Activated CD8-positive, alpha-beta T cell treated with anti-CD3 and anti-CD28 coated beads for 36 hours (primary cell): ENCODE results near the gene RASAL3. TPM values are rescaled to one million over a fixed set of nuclear protein-coding genes. Genes with fewer than 3 reads are reported as not detected.
"Not testable (repeated sequence)": the region's sequence is repeated elsewhere in the genome, so short reads cannot be mapped to it uniquely, and the experiment has no call there.

Experiments
- ATAC-seq: fragments of 200-7000 bp; cut with Tn5 transposase; one replicate; pipeline ENCODE4 v1.10.0; 2021; ENCODE audit warnings: mild to moderate bottlenecking, moderate library complexity
- CTCF ChIA-PET: fragments of 350-600 bp; sonication (Branson Sonifier 250); formaldehyde crosslinking; loops from one replicate; lab custom pipeline; 2021; ENCODE audit warnings: antibody characterized with exemption; lab: Charles Lee
- POLR2A ChIA-PET: fragments of 350-600 bp; sonication (Branson Sonifier 250); formaldehyde crosslinking; loops from one replicate; lab custom pipeline; 2021; ENCODE audit warnings: antibody characterized with exemption; lab: Charles Lee
- DNase-seq: peaks from one replicate; pipeline ENCODE4 v3.0.0-alpha.2; 2020
- H3K27ac Mint-ChIP-seq: one replicate; pipeline ENCODE4 v1.8.0; 2021; ENCODE audit warnings: mild to moderate bottlenecking, mixed read lengths
- H3K27me3 Mint-ChIP-seq: one replicate; pipeline ENCODE4 v1.8.0; 2021; ENCODE audit warnings: mixed read lengths
- H3K36me3 Mint-ChIP-seq: one replicate; pipeline ENCODE4 v1.8.0; 2021; ENCODE audit warnings: low read depth, mixed read lengths
- H3K4me1 Mint-ChIP-seq: one replicate; pipeline ENCODE4 v1.8.0; 2021; ENCODE audit warnings: low read depth, mixed read lengths
- H3K4me3 Mint-ChIP-seq: one replicate; pipeline ENCODE4 v1.8.0; 2021; ENCODE audit warnings: mild to moderate bottlenecking, moderate library complexity, mixed read lengths
- H3K9me3 Mint-ChIP-seq: one replicate; pipeline ENCODE4 v1.8.0; 2021; ENCODE audit warnings: mixed read lengths
- CTCF ChIP-seq: fragments of 200-600 bp; IDR thresholded peaks from one replicate; pipeline ENCODE4 v1.8.0; 2022; ENCODE audit warnings: antibody characterized with exemption, mild to moderate bottlenecking
- intact Hi-C: fragments of 100-400 bp; cut with micrococcal nuclease; formaldehyde crosslinking; loops from one replicate; pipeline ENCODE4 v1.10.0; 2022
- total RNA-seq, 2 experiments: library from RNA; stranded (reverse); gene quantifications; one replicate each; pipeline ENCODE4 v1.2.3, GENCODE V29; 2021

The RASAL3 gene
- total RNA-seq, 2 experiments from 2014 or later = 83.9 to 85.8 TPM

GRCh38 chr19:15418231-15418578 lies 46.1 kb downstream of the RASAL3 start:
- Mint-ChIP-seq H3K9me3 (no peaks in the 10 kb centered on the region), H3K27me3 (no peaks in the 10 kb centered on the region), H3K4me1 (peaks cover 40% of the 10 kb centered on the region), H3K4me3 (peak overlapping the region; percentile 98), H3K36me3 (peaks cover 33% of the 10 kb centered on the region), H3K27ac (peak overlapping the region; percentile 99)
- DNase-seq (no peak), ATAC-seq (no peak)
- no peak for TF ChIP-seq CTCF
- CTCF ChIA-PET = interaction anchor here (0.8 to 6.7 kb wide), 18 partner anchors 9 to 317 kb away, joined by 3 to 138 read pairs (median 6); partner anchors contain the start of genes AKAP8, BRD4 and WIZ
- POLR2A ChIA-PET = interaction anchor here (0.9 to 6.5 kb wide), 12 partner anchors 8 to 137 kb away, joined by 4 to 89 read pairs (median 16); partner anchors contain the start of genes AKAP8, RASAL3 and WIZ
- intact Hi-C loops = loop anchor here (2.0 to 5.0 kb wide), 2 partner anchors 44 to 139 kb away; partner anchors contain the start of gene RASAL3

GRCh38 chr19:15417699-15418098 lies 46.6 kb downstream of the RASAL3 start:
- CTCF ChIA-PET = interaction anchor here (1.6 to 6.7 kb wide), 9 partner anchors 8 to 317 kb away, joined by 4 to 138 read pairs (median 22); partner anchors contain the start of gene AKAP8
- ATAC-seq = no peak
- Mint-ChIP-seq H3K27ac (peak overlapping the region; percentile 99), H3K9me3 (no peaks in the 10 kb centered on the region), H3K36me3 (peaks cover 28% of the 10 kb centered on the region), H3K4me1 (peaks cover 44% of the 10 kb centered on the region), H3K27me3 (no peaks in the 10 kb centered on the region), H3K4me3 (peak overlapping the region; percentile 98)
- TF ChIP-seq CTCF = no peak
- POLR2A ChIA-PET = interaction anchor here (0.6 to 6.5 kb wide), 9 partner anchors 8 to 138 kb away, joined by 3 to 89 read pairs (median 17); partner anchors contain the start of genes AKAP8 and RASAL3
- no peak for DNase-seq
- intact Hi-C loops = loop anchor here (2.0 to 5.0 kb wide), 2 partner anchors 45 to 139 kb away; partner anchors contain the start of gene RASAL3

- Mint-ChIP-seq H3K9me3 (no peaks in the 10 kb centered on the region), H3K27me3 (no peaks in the 10 kb centered on the region)
- CTCF ChIA-PET = interaction anchor here (0.8 to 0.9 kb wide), 2 partner anchors 12 to 143 kb away, joined by 3 to 5 read pairs; no protein-coding TSS in a partner anchor
These were observed 51.5 kb downstream of the RASAL3 start for GRCh38 chr19:15412832-15413231.

GRCh38 chr19:15411351-15411750 lies 53.0 kb downstream of the RASAL3 start:
- Mint-ChIP-seq H3K36me3 (peaks cover 16% of the 10 kb centered on the region), H3K4me1 (peaks cover 40% of the 10 kb centered on the region)
- H3K27ac Mint-ChIP-seq, intact Hi-C loops, DNase-seq, H3K4me3 Mint-ChIP-seq, ATAC-seq, H3K27me3 Mint-ChIP-seq, H3K9me3 Mint-ChIP-seq: not testable (repeated sequence)
- CTCF ChIA-PET = interaction anchor here (1.2 kb wide), 2 partner anchors 140 to 144 kb away, joined by 3 read pairs; no protein-coding TSS in a partner anchor
- POLR2A ChIA-PET = interaction anchor here (0.7 to 3.2 kb wide), 4 partner anchors 8 to 33 kb away, joined by 3 to 17 read pairs (median 4); partner anchors contain the start of gene AKAP8L

More at GRCh38 chr19:15412832-15413231, 51.5 kb downstream of the RASAL3 start:
- no peak for TF ChIP-seq CTCF
- DNase-seq = no peak
- no peak overlapping the region for H3K4me3 Mint-ChIP-seq
- intact Hi-C loops = no loop called here
- H3K36me3 Mint-ChIP-seq = peaks cover 20% of the 10 kb centered on the region
- no peak for ATAC-seq
- no peak overlapping the region for H3K27ac Mint-ChIP-seq
- H3K4me1 Mint-ChIP-seq = peaks cover 47% of the 10 kb centered on the region
- POLR2A ChIA-PET = interaction anchor here (1.0 kb wide), 1 partner anchor 32 kb away, joined by 3 read pairs; no protein-coding TSS in a partner anchor

GRCh38 chr19:15404780-15405211 lies 59.5 kb downstream of the RASAL3 start:
- no peak for TF ChIP-seq CTCF
- Mint-ChIP-seq H3K27ac (peak overlapping the region; percentile 58), H3K4me3 (no peak overlapping the region), H3K9me3 (no peaks in the 10 kb centered on the region), H3K27me3 (no peaks in the 10 kb centered on the region), H3K4me1 (peaks cover 30% of the 10 kb centered on the region), H3K36me3 (peaks cover 10% of the 10 kb centered on the region)
- DNase-seq (no peak), ATAC-seq (no peak)
- ChIA-PET POLR2A (interaction anchor here (0.8 to 1.4 kb wide), 3 partner anchors 9 to 28 kb away, joined by 3 to 5 read pairs (median 4); no protein-coding TSS in a partner anchor), CTCF (no interaction called here)
- intact Hi-C loops = no loop called here
